Measurements from ENCODE around the gene GEMIN4.
"Not testable (repeated sequence)": the region's sequence is repeated elsewhere in the genome, so short reads cannot be mapped to it uniquely, and the experiment has no call there.

DNA sequence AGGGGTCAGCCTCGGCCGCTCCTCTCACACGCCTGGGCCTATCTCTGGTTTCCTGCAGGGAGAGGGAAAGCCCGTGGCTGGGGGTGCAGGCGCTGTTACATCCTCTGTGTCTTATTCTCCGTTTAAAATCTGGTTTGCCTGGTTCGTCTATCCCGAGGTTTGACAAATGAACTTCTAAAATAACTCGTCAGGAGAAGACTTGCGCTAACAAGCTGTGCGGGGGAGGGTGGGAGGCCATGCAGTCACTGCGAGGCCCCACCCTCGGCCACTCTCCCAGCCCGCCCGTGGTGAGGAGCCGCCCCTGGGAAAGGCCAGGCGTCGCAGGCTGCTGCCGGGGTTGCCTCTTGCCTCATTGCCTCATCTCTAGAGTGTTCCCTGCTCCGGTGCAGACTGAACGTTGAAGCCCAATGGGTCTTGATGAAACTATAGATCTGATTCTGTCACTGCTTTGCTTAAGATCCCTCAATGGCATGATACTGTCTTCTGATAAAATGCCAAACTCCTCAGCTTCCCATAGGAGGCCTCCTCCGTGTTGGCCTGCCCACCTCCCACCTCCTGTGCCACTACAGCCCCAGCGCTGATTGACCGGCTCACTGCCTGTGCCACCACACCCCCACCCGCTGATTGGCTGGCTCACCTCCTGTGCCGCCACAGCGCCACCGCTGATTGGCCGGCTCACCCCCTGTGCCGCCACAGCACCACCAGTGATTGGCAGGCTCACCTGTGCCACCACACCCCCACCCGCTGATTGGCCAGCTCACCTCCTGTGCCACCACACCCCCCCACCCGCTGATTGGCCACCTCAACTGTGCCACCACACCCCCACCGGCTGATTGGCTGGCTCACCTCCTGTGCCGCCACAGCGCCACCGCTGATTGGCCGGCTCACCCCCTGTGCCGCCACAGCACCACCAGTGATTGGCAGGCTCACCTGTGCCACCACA, 38.1 kb upstream of the GEMIN4 start:
- TF ChIP-seq, protein P1, sequence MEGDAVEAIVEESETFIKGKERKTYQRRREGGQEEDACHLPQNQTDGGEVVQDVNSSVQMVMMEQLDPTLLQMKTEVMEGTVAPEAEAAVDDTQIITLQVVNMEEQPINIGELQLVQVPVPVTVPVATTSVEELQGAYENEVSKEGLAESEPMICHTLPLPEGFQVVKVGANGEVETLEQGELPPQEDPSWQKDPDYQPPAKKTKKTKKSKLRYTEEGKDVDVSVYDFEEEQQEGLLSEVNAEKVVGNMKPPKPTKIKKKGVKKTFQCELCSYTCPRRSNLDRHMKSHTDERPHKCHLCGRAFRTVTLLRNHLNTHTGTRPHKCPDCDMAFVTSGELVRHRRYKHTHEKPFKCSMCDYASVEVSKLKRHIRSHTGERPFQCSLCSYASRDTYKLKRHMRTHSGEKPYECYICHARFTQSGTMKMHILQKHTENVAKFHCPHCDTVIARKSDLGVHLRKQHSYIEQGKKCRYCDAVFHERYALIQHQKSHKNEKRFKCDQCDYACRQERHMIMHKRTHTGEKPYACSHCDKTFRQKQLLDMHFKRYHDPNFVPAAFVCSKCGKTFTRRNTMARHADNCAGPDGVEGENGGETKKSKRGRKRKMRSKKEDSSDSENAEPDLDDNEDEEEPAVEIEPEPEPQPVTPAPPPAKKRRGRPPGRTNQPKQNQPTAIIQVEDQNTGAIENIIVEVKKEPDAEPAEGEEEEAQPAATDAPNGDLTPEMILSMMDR (IDR thresholded peaks at IDR 0.05) = not testable (repeated sequence)
- TF ChIP-seq POLR2A (IDR thresholded peaks at IDR 0.05) = not testable (repeated sequence)
